GM19035 (cell line): ENCODE results near the gene NR3C1.

Experiments
- ATAC-seq: cut with Tn5 transposase; IDR thresholded peaks from one replicate; pipeline ENCODE4 v1.9.1; 2021; ENCODE audit not compliant: unreplicated experiment

The NR3C1 gene

GRCh38 chr5:143399616-143400540 is 3.6 kb downstream of the NR3C1 start:
- no peak for ATAC-seq

GRCh38 chr5:143398451-143399237 is 4.8 kb downstream of the NR3C1 start:
- no peak for ATAC-seq

GRCh38 chr5:143398053-143398355 is 5.5 kb downstream of the NR3C1 start:
- no peak for ATAC-seq

GRCh38 chr5:143397302-143398052 is 6.0 kb downstream of the NR3C1 start:
- no peak for ATAC-seq

GRCh38 chr5:143396353-143396940 is 7.0 kb downstream of the NR3C1 start:
- ATAC-seq, result no peak

DNA sequence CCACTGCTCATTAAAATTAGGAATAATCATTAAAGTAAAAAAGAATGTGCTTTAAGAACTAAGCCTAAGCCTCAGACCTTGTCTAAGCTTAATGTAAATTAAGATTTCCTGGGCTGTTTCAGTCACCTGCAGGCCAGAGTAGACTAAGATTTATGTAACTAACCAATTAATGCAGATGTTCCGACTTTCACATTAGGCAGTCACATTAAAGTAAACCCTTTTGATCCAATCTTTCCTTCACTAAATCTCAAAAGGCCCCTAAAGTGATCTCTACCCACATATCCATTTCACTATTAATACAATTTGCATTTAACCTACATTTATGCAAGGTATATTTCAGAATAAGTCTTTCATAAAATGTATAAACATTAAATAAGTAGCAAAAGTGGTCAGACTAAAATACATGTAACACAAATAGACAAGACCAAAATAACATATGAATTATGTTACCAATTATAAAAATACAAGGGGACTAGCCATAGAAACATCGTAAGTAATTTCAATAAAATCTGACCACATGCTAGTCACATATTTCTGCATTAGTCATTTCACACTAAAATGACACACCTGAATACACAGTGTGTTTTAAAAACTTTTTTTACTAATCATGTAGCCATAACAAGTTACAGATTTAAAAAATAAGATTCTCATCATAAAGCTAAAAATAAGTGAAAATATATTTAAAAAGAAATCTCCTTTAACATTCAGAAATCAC is 7.7 kb downstream of the NR3C1 start:
- ATAC-seq, result no peak

DNA sequence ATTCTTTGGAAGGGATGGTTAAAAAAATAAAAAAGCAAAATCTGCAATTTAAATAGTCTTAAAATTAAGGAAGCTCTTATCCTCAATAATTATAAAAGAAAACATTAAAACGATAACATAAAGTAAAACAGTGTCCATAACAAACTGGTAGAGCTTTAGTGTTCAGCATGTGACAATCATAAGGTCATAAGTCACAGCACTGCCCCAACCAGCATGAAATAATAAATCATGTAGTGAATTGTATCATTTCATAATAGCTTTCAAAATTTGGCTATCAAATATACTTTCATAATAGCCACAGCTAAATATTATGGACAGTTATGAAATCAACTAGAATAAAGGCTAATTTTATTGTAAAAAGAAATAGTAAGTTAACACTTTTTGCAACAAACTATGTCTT is 10.0 kb downstream of the NR3C1 start:
- ATAC-seq, result no peak

DNA sequence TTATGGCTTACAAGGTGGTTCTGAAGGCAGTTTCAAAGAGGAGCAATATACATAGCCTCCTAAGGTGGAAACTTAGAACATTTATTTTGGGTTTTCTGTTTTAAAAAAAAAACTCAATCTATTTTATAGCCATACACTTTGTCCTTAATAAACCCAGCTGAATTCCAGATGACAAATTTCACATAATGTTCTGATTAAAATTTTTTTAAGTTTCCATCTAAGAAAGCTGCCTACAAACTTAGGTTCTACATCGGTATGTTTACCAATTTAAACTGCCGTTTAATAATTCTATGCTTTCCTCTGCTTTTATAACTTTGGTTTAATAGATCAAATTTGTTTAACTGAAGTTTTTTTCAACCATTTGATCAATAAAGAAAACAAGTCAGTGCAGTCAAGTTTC is 12.5 kb downstream of the NR3C1 start:
- ATAC-seq, result no peak

- no peak for ATAC-seq
Measured at GRCh38 chr5:143390258-143390657, 13.2 kb downstream of the NR3C1 start.

- no peak for ATAC-seq
Measured at GRCh38 chr5:143386725-143387124, 16.8 kb downstream of the NR3C1 start.

- no peak for ATAC-seq
Measured at GRCh38 chr5:143384865-143385657, 18.4 kb downstream of the NR3C1 start.

DNA sequence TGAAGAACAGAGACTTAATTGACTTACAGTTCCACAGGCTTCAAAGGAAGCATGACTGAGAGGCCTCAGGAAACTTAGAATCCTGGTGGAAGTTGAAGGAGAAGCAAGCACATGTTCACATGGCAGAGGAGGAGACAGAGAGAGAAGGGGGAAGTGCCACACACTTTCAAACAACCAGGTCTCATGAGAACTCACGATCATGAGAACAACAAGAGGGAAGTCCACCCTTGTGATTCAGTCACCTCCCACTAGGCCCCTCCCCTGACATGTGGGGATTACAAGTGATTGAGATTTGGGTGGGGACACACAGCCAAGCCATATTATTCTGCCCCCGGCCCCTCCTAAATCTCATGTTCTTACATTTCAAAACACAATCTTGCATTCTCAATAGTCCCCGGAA is 19.5 kb downstream of the NR3C1 start:
- no peak for ATAC-seq

GRCh38 chr5:143379606-143380005 is 23.9 kb downstream of the NR3C1 start:
- no peak for ATAC-seq

DNA sequence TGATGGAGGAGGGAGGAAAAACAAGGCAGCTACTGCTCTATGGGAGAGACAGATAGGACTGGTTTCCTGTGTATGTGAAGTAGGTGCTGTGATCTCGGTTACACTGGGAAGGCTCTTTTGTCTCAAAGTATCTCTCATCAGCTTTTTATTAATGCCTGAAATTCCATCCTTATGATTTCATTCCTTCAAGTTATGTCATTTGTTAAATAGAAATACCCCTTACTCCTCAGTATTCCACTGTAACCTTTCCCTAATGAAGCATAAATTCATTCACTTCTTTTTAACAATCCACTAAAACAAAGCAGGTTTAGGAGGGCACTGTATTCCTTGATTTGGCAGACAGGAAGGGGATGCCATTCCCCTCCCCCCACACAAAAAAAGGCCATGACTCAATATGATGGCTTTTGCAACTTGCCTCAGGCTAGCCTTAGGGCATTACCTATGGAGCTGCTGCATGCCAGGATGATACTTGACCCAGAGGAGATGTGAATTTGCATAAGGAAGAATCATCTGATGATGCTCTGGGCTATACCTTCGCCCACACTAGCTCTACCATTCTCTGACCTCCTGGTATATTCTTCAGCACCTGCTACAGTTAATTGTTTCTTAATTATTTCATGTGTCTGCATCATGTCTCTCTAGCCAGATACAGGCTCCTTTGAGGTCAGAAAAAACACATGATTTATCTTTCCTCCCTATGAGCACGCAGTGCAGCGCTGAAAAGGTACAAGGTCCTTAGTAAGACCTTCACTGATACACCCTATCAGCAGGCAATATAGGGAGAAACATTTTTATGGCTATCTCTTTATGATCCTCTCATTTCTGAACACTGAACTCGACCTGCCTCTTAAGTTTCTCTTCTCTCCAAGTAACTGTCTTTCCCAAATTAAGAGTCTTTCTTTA is 26.3 kb downstream of the NR3C1 start:
- no peak for ATAC-seq

DNA sequence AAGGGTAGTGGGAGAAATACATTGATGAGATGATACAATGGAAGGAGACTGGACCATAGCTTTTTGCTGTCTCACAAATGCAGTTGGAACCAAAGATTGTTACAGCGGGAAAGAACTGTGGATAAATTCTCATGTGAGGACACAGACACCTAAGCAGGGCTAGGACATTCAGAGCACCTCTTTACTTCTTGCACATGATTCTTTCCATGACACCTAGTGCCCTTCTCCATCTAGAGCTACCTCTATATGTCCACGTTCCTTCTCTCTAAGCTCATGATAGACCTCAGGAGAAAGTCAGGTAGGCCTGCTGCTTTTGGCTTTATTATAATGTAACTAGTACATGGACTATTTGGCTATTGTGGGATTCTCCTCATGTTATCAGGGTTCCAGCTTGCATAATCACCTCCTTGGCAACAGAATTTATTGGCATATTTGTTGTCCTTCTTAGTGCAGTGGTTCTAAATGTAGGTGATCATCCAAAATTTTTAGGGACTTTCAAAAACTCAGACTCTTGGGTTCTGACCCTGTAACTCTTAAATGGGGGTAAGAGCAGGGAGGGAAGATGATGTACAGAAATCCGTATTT is 27.2 kb downstream of the NR3C1 start:
- no peak for ATAC-seq

GRCh38 chr5:143374496-143375217 is 28.8 kb downstream of the NR3C1 start:
- ATAC-seq, result no peak

- ATAC-seq, result no peak
Measured at GRCh38 chr5:143373076-143373475, 30.4 kb downstream of the NR3C1 start.
